Esophagus muscularis mucosa (tissue), 4 donors: Measurements from ENCODE around the gene MAP1B. TPM values are rescaled to one million over a fixed set of nuclear protein-coding genes. Genes with fewer than 3 reads are reported as not detected.
A peak's percentile ranks its signal among the peaks of the same experiment; 100 is the strongest.

Experiments
- DNase-seq: peaks from one replicate; pipeline ENCODE4 v3.0.0-alpha.2; 2017; ENCODE audit errors: extremely low spot score
- H3K27ac ChIP-seq, 4 donors: fragments of 200-600 bp; sonication (generic); replicated peaks in 1 of 4; 1 replicate in 3 of 4; 2 replicates in 1 of 4; pipeline ENCODE4 v1.5.1; 2016 to 2019; ENCODE audit warnings: mild to moderate bottlenecking in 1 of 4
- H3K27me3 ChIP-seq, 4 donors: fragments of 200-600 bp; sonication (generic); one replicate each; pipeline versions ENCODE4 v1.5.1 to v1.6.0; 2016 to 2019
- H3K36me3 ChIP-seq, 4 donors: fragments of 200-600 bp; sonication (generic); one replicate each; pipeline ENCODE4 v1.5.1; 2016 to 2019
- H3K4me1 ChIP-seq, 4 donors: fragments of 200-600 bp; sonication (generic); one replicate each; pipeline ENCODE4 v1.5.1; 2016 to 2019
- H3K4me3 ChIP-seq, 4 donors: fragments of 200-600 bp; sonication (generic); 1 replicate in 2 of 4; 2 replicates in 2 of 4; pipeline ENCODE4 v1.5.1; 2016 to 2019; ENCODE audit warnings: mild to moderate bottlenecking in 4 of 4, moderate library complexity in 1 of 4
- H3K9me3 ChIP-seq, 4 donors: fragments of 200-600 bp; sonication (generic); 1 replicate in 3 of 4; 2 replicates in 1 of 4; pipeline ENCODE4 v1.5.1; 2016 to 2019
- EP300 ChIP-seq: sonication (generic); formaldehyde crosslinking; IDR thresholded peaks from one replicate; pipeline ENCODE4 v1.6.1; 2017; ENCODE audit warnings: antibody characterized with exemption
- POLR2A ChIP-seq: fragments of 450-650 bp; IDR thresholded peaks from one replicate; pipeline ENCODE4 v1.6.1; 2017; ENCODE audit warnings: antibody characterized with exemption, moderate library complexity, mild to moderate bottlenecking, low read depth
- POLR2AphosphoS5 ChIP-seq, 2 donors: sonication (generic); formaldehyde crosslinking; IDR thresholded peaks; one replicate each; pipeline ENCODE4 v1.6.1; 2017; ENCODE audit warnings: antibody characterized with exemption in 2 of 2
- WGBS: methylation state at CpG from one replicate; pipeline ENCODE4 v1.1.5; 2018; 5-methylcytosine and 5-hydroxymethylcytosine counted together
- intact Hi-C: fragments of 100-400 bp; cut with DNase I; formaldehyde crosslinking; loops from one replicate; pipeline ENCODE4 v1.15.1; 2023
- total RNA-seq, 4 donors: library from RNA; depleted of rRNA; stranded (reverse); fragments of >200 nt; gene quantifications; one replicate each; pipeline versions ENCODE4 v1.1.0 to v1.2.1, GENCODE V29; 2016
- TF ChIP-seq, protein P1 (sequence below), 3 experiments: fragments of 200-600 bp in 2 of 3; fragments of 450-650 bp in 1 of 3; sonication (generic) in 2 of 3; IDR thresholded peaks; one replicate each; pipeline ENCODE4 v1.5.1; 2017 to 2019; ENCODE audit warnings: antibody characterized with exemption in 3 of 3, mild to moderate bottlenecking in 2 of 3, moderate library complexity in 1 of 3

MAP1B gene
- total RNA-seq, 4 donors from 2014 or later, result 755 to 1,378 (median 1,096) TPM

- WGBS, result 92% methylated on average over 3 of the region's 3 CpGs
- no peak for DNase-seq
- H3K27me3 ChIP-seq, result no peaks in the 10 kb centered on the region
- peak overlapping the region; percentile 65 to 85 (median 72) for H3K27ac ChIP-seq
- H3K9me3 ChIP-seq, result no peaks in the 10 kb centered on the region
- H3K36me3 ChIP-seq, result no peaks in the 10 kb centered on the region
- H3K4me3 ChIP-seq, result no peak overlapping the region
- H3K4me1 ChIP-seq, result peaks cover 26 to 98% (median 83%) of the 10 kb centered on the region in 4 donors
- TF ChIP-seq POLR2A (no peak), EP300 (no peak), POLR2AphosphoS5 (IDR thresholded peaks at IDR 0.05) (no peak)
- TF ChIP-seq, protein P1, sequence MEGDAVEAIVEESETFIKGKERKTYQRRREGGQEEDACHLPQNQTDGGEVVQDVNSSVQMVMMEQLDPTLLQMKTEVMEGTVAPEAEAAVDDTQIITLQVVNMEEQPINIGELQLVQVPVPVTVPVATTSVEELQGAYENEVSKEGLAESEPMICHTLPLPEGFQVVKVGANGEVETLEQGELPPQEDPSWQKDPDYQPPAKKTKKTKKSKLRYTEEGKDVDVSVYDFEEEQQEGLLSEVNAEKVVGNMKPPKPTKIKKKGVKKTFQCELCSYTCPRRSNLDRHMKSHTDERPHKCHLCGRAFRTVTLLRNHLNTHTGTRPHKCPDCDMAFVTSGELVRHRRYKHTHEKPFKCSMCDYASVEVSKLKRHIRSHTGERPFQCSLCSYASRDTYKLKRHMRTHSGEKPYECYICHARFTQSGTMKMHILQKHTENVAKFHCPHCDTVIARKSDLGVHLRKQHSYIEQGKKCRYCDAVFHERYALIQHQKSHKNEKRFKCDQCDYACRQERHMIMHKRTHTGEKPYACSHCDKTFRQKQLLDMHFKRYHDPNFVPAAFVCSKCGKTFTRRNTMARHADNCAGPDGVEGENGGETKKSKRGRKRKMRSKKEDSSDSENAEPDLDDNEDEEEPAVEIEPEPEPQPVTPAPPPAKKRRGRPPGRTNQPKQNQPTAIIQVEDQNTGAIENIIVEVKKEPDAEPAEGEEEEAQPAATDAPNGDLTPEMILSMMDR (IDR thresholded peaks at IDR 0.05), result no peak
- intact Hi-C loops, result no loop called here
Observed at GRCh38 chr5:72159501-72159911, 52.2 kb downstream of the MAP1B start.

- H3K36me3 ChIP-seq, result no peaks in the 10 kb centered on the region
- no peak for DNase-seq
- H3K27ac ChIP-seq, result peak overlapping the region; percentile 65 to 85 (median 72)
- intact Hi-C loops, result no loop called here
- WGBS, result 50% methylated on average over 1 of the region's 1 CpG
- no peak overlapping the region for H3K4me3 ChIP-seq
- H3K4me1 ChIP-seq, result peaks cover 18 to 96% (median 78%) of the 10 kb centered on the region in 4 donors
- H3K27me3 ChIP-seq, result no peaks in the 10 kb centered on the region
- H3K9me3 ChIP-seq, result no peaks in the 10 kb centered on the region
- no peak for TF ChIP-seq POLR2A
- peak; percentile 45 for TF ChIP-seq EP300
- TF ChIP-seq, protein P1 (IDR thresholded peaks at IDR 0.05), result no peak
- TF ChIP-seq POLR2AphosphoS5 (IDR thresholded peaks at IDR 0.05), result peak in 1 of 2 donors; percentile 37
Observed at GRCh38 chr5:72160329-72160728, 53.1 kb downstream of the MAP1B start.

GRCh38 chr5:72160959-72161358, 53.7 kb downstream of the MAP1B start:
- H3K27ac ChIP-seq, result peak overlapping the region; percentile 65 to 85 (median 72)
- TF ChIP-seq POLR2A (no peak), POLR2AphosphoS5 (IDR thresholded peaks at IDR 0.05) (no peak), EP300 (no peak)
- TF ChIP-seq, protein P1 (IDR thresholded peaks at IDR 0.05), result no peak
- no peak for DNase-seq
- intact Hi-C loops, result no loop called here
- no peaks in the 10 kb centered on the region for H3K27me3 ChIP-seq
- no peaks in the 10 kb centered on the region for H3K36me3 ChIP-seq
- no peaks in the 10 kb centered on the region for H3K9me3 ChIP-seq
- H3K4me1 ChIP-seq, result peaks cover 20 to 96% (median 79%) of the 10 kb centered on the region in 4 donors
- H3K4me3 ChIP-seq, result no peak overlapping the region

DNA sequence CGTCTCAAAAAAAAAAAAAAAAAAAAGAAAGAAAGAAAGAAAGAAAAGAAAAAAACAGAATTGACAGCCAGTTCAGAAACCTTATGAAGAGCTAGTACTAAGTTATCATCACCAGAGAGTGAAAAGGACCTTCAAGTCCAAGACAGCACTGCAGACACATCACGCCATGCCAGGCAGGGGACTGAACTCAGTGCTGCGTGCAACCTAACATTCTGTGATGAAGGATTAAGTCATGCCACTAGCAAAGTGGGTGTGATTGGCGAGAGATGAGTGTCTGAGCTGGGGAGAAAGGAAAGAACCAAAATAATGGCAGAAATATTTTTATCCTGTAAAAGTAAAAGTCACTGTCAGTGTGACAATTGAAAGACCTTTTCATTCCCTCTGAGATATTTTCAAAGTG, 54.7 kb downstream of the MAP1B start:
- 86% methylated on average over 4 of the region's 4 CpGs for WGBS
- Histone ChIP-seq H3K27me3 (no peaks in the 10 kb centered on the region), H3K27ac (peak overlapping the region in 1 of 4 donors; percentile 28), H3K4me1 (peaks cover 29 to 96% (median 79%) of the 10 kb centered on the region in 4 donors), H3K9me3 (no peaks in the 10 kb centered on the region), H3K4me3 (no peak overlapping the region), H3K36me3 (no peaks in the 10 kb centered on the region)
- intact Hi-C loops, result no loop called here
- no peak for TF ChIP-seq POLR2AphosphoS5 (IDR thresholded peaks at IDR 0.05)
- no peak for DNase-seq

DNA sequence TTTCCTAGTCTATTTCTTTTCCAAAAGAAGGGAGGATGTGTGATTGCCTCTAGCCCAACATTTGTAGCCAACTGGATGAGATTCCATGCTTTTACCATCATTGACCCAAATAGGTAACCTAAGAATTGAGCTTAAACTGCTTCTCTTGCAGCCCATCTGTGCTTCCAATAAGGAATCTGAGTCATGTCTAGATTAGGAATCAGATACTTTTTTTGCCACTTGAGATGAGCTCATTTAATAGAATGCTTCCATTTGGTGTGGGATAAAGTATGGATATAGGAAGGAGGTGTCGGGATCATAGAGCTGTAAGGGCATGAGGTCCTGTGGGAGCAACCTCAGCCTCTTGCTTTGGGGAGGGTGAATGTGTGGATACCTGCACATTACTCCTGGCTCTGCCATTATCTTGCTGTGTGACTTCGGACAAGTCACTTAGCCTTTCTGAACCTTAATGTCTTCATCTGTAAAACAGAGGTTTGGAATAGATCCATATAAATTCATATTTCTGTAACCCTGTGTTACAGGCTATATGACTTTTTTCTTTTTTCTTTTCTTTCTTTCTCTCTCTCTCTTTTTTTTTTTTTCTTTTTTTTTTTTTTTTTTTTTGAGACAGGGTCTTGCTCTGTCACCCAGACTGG, 56.2 kb downstream of the MAP1B start:
- Histone ChIP-seq H3K4me3 (no peak overlapping the region), H3K4me1 (peaks cover 35 to 96% (median 79%) of the 10 kb centered on the region in 4 donors), H3K27me3 (no peaks in the 10 kb centered on the region), H3K27ac (peak overlapping the region in 1 of 4 donors; percentile 39), H3K36me3 (no peaks in the 10 kb centered on the region), H3K9me3 (no peaks in the 10 kb centered on the region)
- DNase-seq, result no peak
- 87% methylated on average over 2 of the region's 2 CpGs for WGBS
- intact Hi-C loops, result no loop called here
- TF ChIP-seq POLR2AphosphoS5 (IDR thresholded peaks at IDR 0.05) (no peak), POLR2A (no peak), EP300 (no peak)
- TF ChIP-seq, protein P1 (IDR thresholded peaks at IDR 0.05), result no peak
